SKM-1 (cell line): ENCODE data around the gene HDAC7.

ENCODE experiments used
- DNase-seq: peaks from one replicate; lab custom pipeline; 2025; ENCODE audit not compliant: unreplicated experiment; lab: John Stamatoyannopoulos, UW

Gene HDAC7

GRCh38 chr12:47733142-47733541, 86.6 kb downstream of the HDAC7 start:
- DNase-seq, result no peak
